A549 (cell line): ENCODE data around the gene FAM111B.

Experiments
- CTCF ChIP-seq: fragments of >200 bp; sonication (Bioruptor Twin); formaldehyde crosslinking; IDR thresholded peaks from 3 replicates; pipeline ENCODE4 v1.5.1; 2016
- ELK1 ChIP-seq: fragments of 150-350 bp; IDR thresholded peaks from 2 replicates; pipeline ENCODE4 v1.6.1; 2014; ENCODE audit warnings: low read depth, mild to moderate bottlenecking, low read length
- FOSB ChIP-seq: fragments of 250-450 bp; sonication (Bioruptor Pico); IDR thresholded peaks from 2 replicates; pipeline ENCODE4 v1.5.0; 2020; ENCODE audit warnings: mild to moderate bottlenecking, moderate library complexity
- POLR2A ChIP-seq: IDR thresholded peaks from 2 replicates; pipeline ENCODE4 v1.6.1; 2012; ENCODE audit warnings: mild to moderate bottlenecking, low read length
- RAD21 ChIP-seq, 2 experiments: fragments of >200 bp in 1 of 2; sonication (Bioruptor Twin) in 1 of 2; formaldehyde crosslinking in 1 of 2; IDR thresholded peaks in 1 of 2; conservative IDR thresholded peaks in 1 of 2; 2 replicates in 1 of 2; 3 replicates in 1 of 2; pipeline ENCODE4 v1.6.1; 2012 to 2018; ENCODE audit warnings: inconsistent platforms in 1 of 2
- RCOR1 ChIP-seq: fragments of 150-350 bp; IDR thresholded peaks from 2 replicates; pipeline ENCODE4 v1.6.1; 2014; ENCODE audit warnings: antibody characterized with exemption, low read length, low read depth

- TF ChIP-seq CTCF (no peak), ELK1 (no peak), FOSB (CRISPR knock-in tag) (no peak), POLR2A (no peak), RAD21 (conservative IDR thresholded peaks at IDR 0.05 in 1 of 2, IDR thresholded peaks at IDR 0.05 in 1 of 2) (no peak), RCOR1 (no peak)
Measured at GRCh38 chr11:59154610-59155009, 47.6 kb downstream of the FAM111B start.
